H9 (cell line): ENCODE results near the gene MAPK13. TPM values are rescaled to one million over a fixed set of nuclear protein-coding genes. Genes with fewer than 3 reads are reported as not detected.
A peak's percentile ranks its signal among the peaks of the same experiment; 100 is the strongest.

Experiments used
- DNase-seq: peaks from one replicate; pipeline ENCODE4 v3.0.0-alpha.2; 2017
- H2AFZ ChIP-seq: one replicate; pipeline ENCODE4 v1.6.1; 2013; ENCODE audit warnings: mild to moderate bottlenecking, low read length, control low read depth, moderate library complexity
- H2AK5ac ChIP-seq: 2 replicates; pipeline ENCODE4 v1.6.1; 2013; ENCODE audit warnings: low read length, control low read depth, mixed read lengths; ENCODE audit not compliant: insufficient read length
- H2BK120ac ChIP-seq: one replicate; pipeline ENCODE4 v1.6.1; 2013; ENCODE audit warnings: low read depth, mild to moderate bottlenecking, low read length, control low read depth, inconsistent platforms; ENCODE audit not compliant: poor library complexity, severe bottlenecking
- H2BK12ac ChIP-seq: 2 replicates; pipeline ENCODE4 v1.6.1; 2013; ENCODE audit warnings: low read length, control low read depth, mixed read lengths, low read depth; ENCODE audit not compliant: insufficient read length
- H2BK15ac ChIP-seq: 2 replicates; pipeline ENCODE4 v1.6.1; 2013; ENCODE audit warnings: low read depth, low read length, control low read depth
- H2BK20ac ChIP-seq: one replicate; pipeline ENCODE4 v1.6.1; 2013; ENCODE audit warnings: low read depth, mild to moderate bottlenecking, low read length, control low read depth, inconsistent platforms; ENCODE audit not compliant: poor library complexity, severe bottlenecking
- H2BK5ac ChIP-seq: 2 replicates; pipeline ENCODE4 v1.6.1; 2013; ENCODE audit warnings: low read length, control low read depth, mixed read lengths; ENCODE audit not compliant: insufficient read length
- H3K14ac ChIP-seq: 2 replicates; pipeline ENCODE4 v1.6.1; 2013; ENCODE audit warnings: low read length, control low read depth; ENCODE audit not compliant: insufficient read depth
- H3K18ac ChIP-seq: 2 replicates; pipeline ENCODE4 v1.6.1; 2013; ENCODE audit warnings: low read depth, mild to moderate bottlenecking, mixed read lengths, low read length, control low read depth; ENCODE audit not compliant: insufficient read length
- H3K23ac ChIP-seq: 2 replicates; pipeline ENCODE4 v1.6.1; 2013; ENCODE audit warnings: low read length, control low read depth, mixed read lengths, low read depth; ENCODE audit not compliant: insufficient read length
- H3K23me2 ChIP-seq: 2 replicates; pipeline ENCODE4 v1.6.1; 2013; ENCODE audit warnings: low read depth, mild to moderate bottlenecking, mixed read lengths, low read length, control low read depth; ENCODE audit not compliant: insufficient read length, poor library complexity, severe bottlenecking
- H3K27ac ChIP-seq: 2 replicates; pipeline ENCODE4 v1.5.1; 2013; ENCODE audit warnings: low read length, control low read depth, mixed read lengths, low read depth; ENCODE audit not compliant: insufficient read length
- H3K27me3 ChIP-seq: 2 replicates; pipeline ENCODE4 v1.6.1; 2013; ENCODE audit warnings: low read length, control low read depth, inconsistent platforms; ENCODE audit not compliant: insufficient read depth
- H3K4ac ChIP-seq: 2 replicates; pipeline ENCODE4 v1.6.1; 2013; ENCODE audit warnings: low read depth, mild to moderate bottlenecking, control low read depth, inconsistent platforms, low read length, moderate library complexity
- H3K4me1 ChIP-seq: 2 replicates; pipeline ENCODE4 v1.6.1; 2013; ENCODE audit warnings: low read length, control low read depth, inconsistent platforms; ENCODE audit not compliant: insufficient read depth
- H3K4me2 ChIP-seq: 2 replicates; pipeline ENCODE4 v1.6.1; 2013; ENCODE audit warnings: low read length, control low read depth, mixed read lengths; ENCODE audit not compliant: insufficient read length, insufficient read depth
- H3K56ac ChIP-seq: 2 replicates; pipeline ENCODE4 v1.6.1; 2013; ENCODE audit warnings: low read depth, mild to moderate bottlenecking, mixed read lengths, low read length, control low read depth; ENCODE audit not compliant: insufficient read length
- H3K79me1 ChIP-seq: 2 replicates; pipeline ENCODE4 v1.6.1; 2013; ENCODE audit warnings: low read depth, mild to moderate bottlenecking, moderate library complexity, low read length, control low read depth, inconsistent platforms; ENCODE audit not compliant: insufficient read depth, poor library complexity, severe bottlenecking
- H3K79me2 ChIP-seq: 2 replicates; pipeline ENCODE4 v1.6.1; 2013; ENCODE audit warnings: low read length, control low read depth, inconsistent platforms; ENCODE audit not compliant: insufficient read depth
- H3K9ac ChIP-seq: 2 replicates; pipeline ENCODE4 v1.6.1; 2013; ENCODE audit warnings: low read length, control low read depth, mixed read lengths; ENCODE audit not compliant: insufficient read length; ENCODE audit errors: extremely low read depth
- H3K9me3 ChIP-seq: one replicate; pipeline ENCODE4 v1.6.1; 2013; ENCODE audit warnings: low read depth, low read length, inconsistent platforms; ENCODE audit not compliant: control insufficient read depth
- H3T11ph ChIP-seq: one replicate; pipeline ENCODE4 v1.6.1; 2013; ENCODE audit warnings: mild to moderate bottlenecking, low read length, control low read depth, inconsistent platforms
- H4K20me1 ChIP-seq: one replicate; pipeline ENCODE4 v1.6.1; 2013; ENCODE audit not compliant: control insufficient read depth, insufficient read length, insufficient read depth
- H4K5ac ChIP-seq: 2 replicates; pipeline ENCODE4 v1.6.1; 2013; ENCODE audit warnings: low read depth, mild to moderate bottlenecking, mixed read lengths, low read length, control low read depth; ENCODE audit not compliant: insufficient read length
- H4K8ac ChIP-seq: replicated peaks from 2 replicates; pipeline ENCODE4 v1.6.1; 2013; ENCODE audit warnings: low read length, control low read depth, mixed read lengths, low read depth; ENCODE audit not compliant: insufficient read length
- H4K91ac ChIP-seq: 2 replicates; pipeline ENCODE4 v1.6.1; 2013; ENCODE audit warnings: low read depth, mild to moderate bottlenecking, moderate library complexity, mixed read lengths, low read length, control low read depth; ENCODE audit not compliant: insufficient read length
- H3K27ac Mint-ChIP-seq, 3 experiments: 2 replicates in 2 of 3; 3 replicates in 1 of 3; pipeline ENCODE4 v1.8.0; 2020 to 2021; ENCODE audit warnings: mixed read lengths in 3 of 3, mild to moderate bottlenecking in 1 of 3, moderate library complexity in 1 of 3
- H3K27me3 Mint-ChIP-seq: 2 replicates; pipeline ENCODE4 v1.8.0; 2021; ENCODE audit warnings: low read depth, mild to moderate bottlenecking, moderate library complexity, mixed read lengths
- H3K36me3 Mint-ChIP-seq, 3 experiments: 2 replicates in 2 of 3; 3 replicates in 1 of 3; pipeline ENCODE4 v1.8.0; 2020 to 2021; ENCODE audit warnings: low read depth in 3 of 3, mixed read lengths in 3 of 3; ENCODE audit not compliant: insufficient read depth in 1 of 3
- H3K4me1 Mint-ChIP-seq, 2 experiments: 2 replicates each; pipeline ENCODE4 v1.8.0; 2020; ENCODE audit warnings: mixed read lengths in 2 of 2
- H3K4me3 Mint-ChIP-seq, 2 experiments: 2 replicates in 1 of 2; 3 replicates in 1 of 2; pipeline ENCODE4 v1.8.0; 2020 to 2021; ENCODE audit warnings: mild to moderate bottlenecking in 2 of 2, mixed read lengths in 2 of 2, moderate library complexity in 1 of 2
- H3K9me3 Mint-ChIP-seq, 2 experiments: 2 replicates in 1 of 2; 3 replicates in 1 of 2; pipeline ENCODE4 v1.8.0; 2020; ENCODE audit warnings: mild to moderate bottlenecking in 2 of 2, mixed read lengths in 2 of 2, moderate library complexity in 1 of 2
- WGBS: extraction: QIAGEN DNeasy Blood & Tissue Kit; methylation state at CpG from one replicate; pipeline ENCODE4 v1.1.7; 2013; ENCODE audit warnings: missing lambda C conversion rate, low lambda C conversion rate, mixed read lengths; ENCODE audit not compliant: insufficient read length; ENCODE audit errors: extremely low coverage; 5-methylcytosine and 5-hydroxymethylcytosine counted together
- total RNA-seq: library from RNA; stranded (reverse); gene quantifications from 2 replicates; pipeline ENCODE4 v1.2.1, GENCODE V29; 2021
- TF ChIP-seq, protein P1 (sequence below): fragments of 200-600 bp; sonication (generic); conservative IDR thresholded peaks from 3 replicates; pipeline ENCODE4 v1.8.0; 2021; ENCODE audit warnings: antibody characterized with exemption, mild to moderate bottlenecking

Gene MAPK13
- total RNA-seq, 1 experiment from 2014 or later = 18.9 TPM

DNA sequence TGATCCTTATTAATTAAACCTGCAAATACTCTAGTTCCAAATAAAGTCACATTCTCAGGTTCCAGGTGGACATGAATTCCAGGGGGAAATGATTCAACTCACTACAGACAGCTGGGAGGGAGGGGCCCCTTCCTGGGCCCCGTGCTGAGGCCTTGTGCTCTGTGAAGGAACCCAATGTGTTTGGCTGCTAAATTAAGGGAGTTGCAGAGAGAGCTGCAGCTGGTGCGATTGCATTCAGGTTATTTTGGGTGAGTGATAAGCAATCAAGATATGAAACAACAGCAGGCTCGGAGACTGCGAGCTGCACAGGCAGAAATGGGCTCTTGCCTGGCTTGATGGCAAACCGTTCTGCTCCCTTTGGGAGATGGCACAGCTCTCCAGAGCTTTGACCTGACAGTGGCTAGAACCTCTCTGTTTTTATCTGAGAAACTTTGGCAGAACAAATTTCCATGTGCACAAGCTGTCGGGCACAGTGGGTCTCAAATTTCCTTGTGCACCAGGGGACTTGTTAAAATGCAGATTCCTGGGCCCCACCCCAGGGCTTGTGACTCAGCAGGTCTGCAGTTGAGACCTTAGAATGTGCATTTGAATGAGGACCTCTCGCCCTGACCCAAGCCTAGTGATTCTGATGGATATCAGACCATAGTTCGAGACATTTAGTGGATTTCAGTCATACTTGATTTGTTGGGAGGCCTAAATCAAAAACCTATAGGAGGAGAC is 9.8 kb downstream of the MAPK13 start:
- WGBS = no CpG with 5 or more reads among the region's 8 CpGs
- Histone ChIP-seq H3T11ph (no peak overlapping the region), H4K5ac (no peak overlapping the region), H3K23ac (no peak overlapping the region), H2BK120ac (no peak overlapping the region), H3K9me3 (no peaks in the 10 kb centered on the region), H4K20me1 (no peaks in the 10 kb centered on the region), H3K4me2 (no peak overlapping the region), H2AK5ac (no peak overlapping the region), H3K4ac (no peak overlapping the region), H4K91ac (no peak overlapping the region), H3K79me2 (no peaks in the 10 kb centered on the region), H3K23me2 (no peaks in the 10 kb centered on the region), H3K27ac (no peak overlapping the region), H2BK12ac (no peak overlapping the region), H3K56ac (no peak overlapping the region), H3K4me1 (no peaks in the 10 kb centered on the region), H2AFZ (no peak overlapping the region), H3K14ac (no peak overlapping the region), H4K8ac (no peak overlapping the region), H3K79me1 (no peaks in the 10 kb centered on the region), H3K27me3 (no peaks in the 10 kb centered on the region), H3K9ac (no peak overlapping the region), H3K18ac (no peak overlapping the region), H2BK5ac (no peak overlapping the region), H2BK20ac (no peak overlapping the region), H2BK15ac (no peak overlapping the region)
- peak overlapping the region in 2 of 3 experiments; percentile 38 to 94; a peak in 1 of 7 replicates for H3K27ac Mint-ChIP-seq
- H3K36me3 Mint-ChIP-seq = peaks cover 0 to 20% (median 3%) of the 10 kb centered on the region in 3 experiments; a peak in 4 of 7 replicates
- H3K4me3 Mint-ChIP-seq = no peak overlapping the region
- TF ChIP-seq, protein P1, sequence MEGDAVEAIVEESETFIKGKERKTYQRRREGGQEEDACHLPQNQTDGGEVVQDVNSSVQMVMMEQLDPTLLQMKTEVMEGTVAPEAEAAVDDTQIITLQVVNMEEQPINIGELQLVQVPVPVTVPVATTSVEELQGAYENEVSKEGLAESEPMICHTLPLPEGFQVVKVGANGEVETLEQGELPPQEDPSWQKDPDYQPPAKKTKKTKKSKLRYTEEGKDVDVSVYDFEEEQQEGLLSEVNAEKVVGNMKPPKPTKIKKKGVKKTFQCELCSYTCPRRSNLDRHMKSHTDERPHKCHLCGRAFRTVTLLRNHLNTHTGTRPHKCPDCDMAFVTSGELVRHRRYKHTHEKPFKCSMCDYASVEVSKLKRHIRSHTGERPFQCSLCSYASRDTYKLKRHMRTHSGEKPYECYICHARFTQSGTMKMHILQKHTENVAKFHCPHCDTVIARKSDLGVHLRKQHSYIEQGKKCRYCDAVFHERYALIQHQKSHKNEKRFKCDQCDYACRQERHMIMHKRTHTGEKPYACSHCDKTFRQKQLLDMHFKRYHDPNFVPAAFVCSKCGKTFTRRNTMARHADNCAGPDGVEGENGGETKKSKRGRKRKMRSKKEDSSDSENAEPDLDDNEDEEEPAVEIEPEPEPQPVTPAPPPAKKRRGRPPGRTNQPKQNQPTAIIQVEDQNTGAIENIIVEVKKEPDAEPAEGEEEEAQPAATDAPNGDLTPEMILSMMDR = no peak
- H3K9me3 Mint-ChIP-seq = no peaks in the 10 kb centered on the region
- no peak for DNase-seq
- no peaks in the 10 kb centered on the region for H3K27me3 Mint-ChIP-seq
- H3K4me1 Mint-ChIP-seq = peaks cover 20 to 26% of the 10 kb centered on the region in 2 experiments
